ENCODE measurements around the gene SASH1. TPM values are rescaled to one million over a fixed set of nuclear protein-coding genes. Genes with fewer than 3 reads are reported as not detected.

SASH1 gene
- total RNA-seq = 27.9 and 55.3 TPM in 2 replicates

GRCh38 chr6:148342350-148343046 is at the start of gene SASH1:
Gene SASH1, plus strand, starts transcription at chr6:148342838. Its CDS starts 230 bp downstream, at chr6:148343068.

Measured in smooth muscle cell of the umbilical artery (primary cell).